GM19099 (cell line): Measurements from ENCODE around the gene GHRL.

Experiments used
- POLR2A ChIP-seq: IDR thresholded peaks from 3 replicates; pipeline ENCODE4 v1.6.1; 2011; ENCODE audit warnings: low read depth; ENCODE audit not compliant: insufficient read length; ENCODE audit errors: extremely low read depth

GHRL gene

DNA sequence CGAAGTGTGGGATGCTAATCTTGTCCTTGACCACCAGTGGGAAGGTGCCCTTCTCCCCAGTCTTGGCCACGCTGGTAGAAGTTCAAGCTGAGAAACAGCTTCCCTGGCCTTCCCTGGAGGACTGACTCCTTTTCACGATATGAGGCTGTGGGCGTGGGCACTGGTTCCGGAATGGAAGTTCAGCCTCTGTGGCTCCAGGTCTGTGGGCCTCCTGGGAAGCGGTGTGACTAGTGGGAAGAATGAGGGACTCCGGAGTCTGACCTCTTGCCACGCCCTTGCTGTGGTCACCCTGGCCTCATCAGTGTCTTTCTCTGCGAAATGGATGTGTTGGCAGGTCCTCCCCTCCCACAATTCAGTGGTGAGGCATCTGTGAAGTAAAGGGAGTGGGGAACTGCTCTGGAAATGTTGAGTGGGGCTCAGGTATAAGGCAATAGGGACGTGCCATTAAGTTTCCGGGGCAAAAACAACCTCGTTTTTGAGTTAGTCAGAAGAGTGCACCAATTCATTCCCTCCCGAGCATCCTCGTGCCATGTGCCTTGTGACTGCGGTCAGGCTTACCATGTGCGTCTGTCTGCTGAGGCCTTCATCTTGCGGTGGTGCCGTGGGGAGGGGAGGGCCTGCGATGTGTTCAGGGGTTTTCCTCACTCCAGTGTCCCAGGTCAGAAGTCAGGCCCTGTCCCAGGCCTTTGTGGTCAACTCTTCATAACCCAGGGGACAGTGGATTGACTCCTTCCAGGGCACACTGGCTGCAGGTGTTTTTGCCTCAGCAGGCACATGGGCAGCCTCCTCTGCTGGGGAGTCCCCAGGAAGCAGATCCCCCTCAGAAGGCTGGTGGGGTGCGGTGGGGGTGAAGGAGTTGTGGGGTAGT lies 40.0 kb upstream of the GHRL start:
- TF ChIP-seq POLR2A, result no peak

DNA sequence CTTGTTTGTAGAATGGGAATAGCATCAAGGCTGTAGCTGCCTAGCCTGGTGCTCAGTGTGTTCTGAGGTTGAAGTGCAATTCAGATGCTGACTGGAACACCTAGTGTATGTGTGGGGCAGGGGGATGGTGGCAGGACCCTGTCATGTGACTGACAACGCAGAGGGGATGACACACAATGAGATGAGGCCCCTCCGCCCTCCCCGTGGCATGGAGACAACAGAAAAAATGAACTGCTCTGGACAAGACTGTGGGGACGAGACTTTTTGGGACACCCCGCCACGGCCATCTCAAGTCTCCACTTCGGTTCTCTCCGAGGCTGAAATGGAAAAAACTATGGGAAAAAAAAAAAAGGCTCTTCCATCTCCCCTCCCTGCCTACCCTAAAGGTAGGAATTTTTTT lies 38.6 kb upstream of the GHRL start:
- TF ChIP-seq POLR2A, result no peak

DNA sequence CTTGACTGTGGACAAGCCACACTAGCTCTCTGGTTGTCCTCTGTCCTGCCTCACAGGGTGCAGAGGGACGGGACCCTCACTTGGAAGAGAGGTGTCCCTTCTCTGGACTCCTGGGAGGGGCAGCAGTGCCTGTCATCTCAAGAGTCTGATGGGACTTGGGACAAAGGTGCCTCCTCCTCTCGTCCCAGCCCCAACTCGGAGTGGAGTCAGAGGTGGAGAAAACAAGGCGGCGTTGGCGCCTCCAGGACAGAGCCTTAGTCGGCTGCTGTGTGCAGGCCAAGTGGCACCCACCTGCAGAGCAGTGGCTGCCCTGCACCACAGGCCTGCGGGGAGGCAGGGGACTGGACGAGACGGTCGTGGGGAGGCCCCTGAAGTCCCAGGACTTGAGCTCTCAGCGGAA lies 37.6 kb upstream of the GHRL start:
- no peak for TF ChIP-seq POLR2A

DNA sequence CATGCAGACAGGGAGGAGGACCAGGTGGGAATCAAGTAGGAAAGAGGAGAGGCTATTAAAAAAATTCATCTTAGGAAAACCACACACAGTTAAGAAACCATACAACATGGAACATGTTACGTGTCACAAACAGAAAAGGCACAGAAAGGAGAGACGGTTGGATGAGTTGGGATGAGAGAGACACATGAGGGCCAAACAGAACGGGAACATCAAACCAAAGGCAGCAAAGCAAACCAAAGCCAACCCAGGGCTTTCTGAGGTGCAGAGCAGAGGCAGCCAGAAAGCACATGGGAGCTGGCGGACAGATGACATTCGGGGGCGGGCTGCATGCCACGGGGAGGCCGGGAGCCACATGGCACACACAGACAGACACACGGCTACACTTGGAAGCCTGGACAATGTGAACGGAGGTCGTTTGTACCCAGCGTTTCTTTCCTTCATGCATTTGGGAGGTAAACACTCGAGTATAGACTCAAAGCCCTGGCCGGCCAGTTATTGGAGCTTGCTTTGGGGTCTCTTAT lies 36.8 kb upstream of the GHRL start:
- TF ChIP-seq POLR2A, result no peak

DNA sequence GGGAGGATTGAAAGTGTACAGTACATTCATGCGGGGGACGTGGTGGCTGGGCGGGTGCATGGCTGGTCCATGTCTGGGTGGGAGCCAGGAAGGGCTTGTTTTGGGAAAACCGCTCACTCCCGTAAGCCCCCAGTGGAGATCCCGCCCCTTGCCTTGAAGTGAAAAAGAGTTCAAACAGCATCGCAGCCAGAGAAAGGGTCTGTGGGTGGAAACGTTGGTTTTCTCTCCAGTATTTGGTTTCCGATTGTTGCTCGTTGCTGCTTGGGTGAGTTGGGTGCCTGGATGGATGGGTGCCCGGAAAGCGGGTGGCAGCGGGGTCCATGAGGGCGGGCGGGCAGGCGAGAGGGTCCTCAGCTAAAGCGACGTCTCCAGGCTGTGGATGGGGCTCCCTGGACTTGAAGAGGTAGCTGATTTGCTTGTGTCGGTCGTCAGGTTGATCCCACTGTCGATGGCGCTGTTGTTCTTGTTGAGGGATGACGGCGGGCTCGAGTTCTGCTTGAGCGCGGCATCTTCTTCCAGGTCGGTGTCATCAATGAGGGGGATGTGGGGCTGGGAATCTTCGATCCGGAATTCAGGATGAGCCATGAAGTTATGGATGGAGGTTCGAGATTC lies 35.8 kb upstream of the GHRL start:
- no peak for TF ChIP-seq POLR2A

DNA sequence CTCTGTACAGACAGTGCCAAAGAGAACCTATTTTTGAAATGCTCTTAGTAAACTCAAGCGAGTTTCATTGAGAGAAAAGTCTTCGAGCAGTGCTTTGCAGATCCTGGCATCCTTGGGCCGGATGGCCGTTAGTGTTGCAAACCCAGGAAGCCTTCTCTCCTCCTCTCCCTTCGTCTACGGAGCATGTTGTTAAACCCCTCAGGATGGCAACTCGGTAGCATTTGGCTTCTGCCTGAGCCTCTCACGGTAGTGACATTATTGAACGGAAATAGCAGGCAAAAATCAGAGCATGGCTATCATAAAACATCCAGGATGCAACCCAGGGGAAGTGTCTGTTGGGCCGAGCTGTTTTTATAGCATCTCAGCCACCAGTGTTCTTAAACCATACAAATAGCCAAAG lies 34.8 kb upstream of the GHRL start:
- TF ChIP-seq POLR2A, result no peak

DNA sequence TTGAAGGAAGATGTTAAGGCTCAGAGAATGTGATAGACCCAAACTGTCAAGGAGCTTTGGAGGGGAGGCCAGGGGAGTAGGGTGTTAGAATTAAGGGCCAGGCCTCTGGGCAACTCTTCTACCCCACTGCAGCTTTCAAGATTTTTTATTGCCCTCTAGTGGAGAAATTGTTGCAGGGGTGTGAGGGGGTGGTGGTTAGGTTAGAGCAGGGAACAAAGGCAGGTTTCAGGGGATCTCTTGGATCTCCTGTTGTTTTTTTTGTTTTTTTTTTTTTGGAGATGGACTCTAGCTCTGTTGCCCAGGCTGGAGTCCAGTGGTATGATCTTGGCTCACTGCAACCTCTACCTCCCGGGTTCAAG lies 29.6 kb upstream of the GHRL start:
- no peak for TF ChIP-seq POLR2A

DNA sequence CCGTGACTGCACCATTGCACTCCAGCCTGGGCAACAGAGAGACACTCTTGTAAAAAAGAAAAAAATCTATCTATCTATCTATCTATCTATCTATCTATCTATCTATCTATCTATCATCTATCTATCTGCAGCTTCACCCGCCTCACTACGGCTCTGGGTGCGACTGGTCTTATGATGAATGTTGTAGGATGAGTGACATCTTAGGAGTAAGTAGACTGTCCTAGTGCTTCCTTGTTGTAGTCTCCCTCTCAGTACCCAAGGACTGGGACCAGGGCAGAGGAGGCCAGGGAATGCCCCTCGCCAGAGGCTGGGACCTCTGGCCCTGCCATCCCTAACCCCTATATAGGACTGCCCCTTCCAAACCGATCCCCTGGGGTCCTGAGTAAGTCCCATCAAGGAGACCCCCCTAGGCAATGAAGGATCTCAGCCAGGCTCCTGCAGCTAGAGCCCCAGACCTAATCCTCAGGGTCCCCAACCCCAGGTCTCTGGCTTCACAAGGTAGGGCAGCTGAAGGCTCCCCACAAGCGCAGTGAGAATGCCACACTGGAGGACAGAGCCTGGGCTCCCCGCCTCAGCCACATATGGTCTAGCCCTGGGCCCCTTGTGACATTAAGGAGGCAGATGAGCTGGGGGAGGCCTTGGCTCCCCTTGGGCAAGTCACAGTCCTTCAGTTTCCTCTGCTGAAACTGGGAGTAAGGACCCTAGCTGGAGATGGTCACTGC lies 29.0 kb upstream of the GHRL start:
- TF ChIP-seq POLR2A, result no peak

DNA sequence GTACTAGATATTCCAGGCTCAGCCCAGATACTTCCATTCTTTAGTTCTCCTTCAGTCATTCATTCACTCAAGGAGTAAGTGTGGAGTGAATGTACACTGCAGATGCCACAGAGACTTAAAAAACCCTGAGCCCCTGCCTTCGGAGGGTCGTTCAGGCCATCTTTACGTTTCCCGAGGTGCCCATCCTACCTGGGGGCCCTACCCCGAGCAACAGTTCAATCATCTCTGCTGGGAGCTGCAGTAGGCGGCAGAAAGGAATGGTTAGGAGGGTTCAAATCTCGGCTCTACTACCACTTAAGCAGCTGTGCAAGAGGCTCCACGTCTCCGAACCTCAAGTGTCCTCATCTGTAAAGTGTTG lies 27.6 kb upstream of the GHRL start:
- TF ChIP-seq POLR2A, result no peak

DNA sequence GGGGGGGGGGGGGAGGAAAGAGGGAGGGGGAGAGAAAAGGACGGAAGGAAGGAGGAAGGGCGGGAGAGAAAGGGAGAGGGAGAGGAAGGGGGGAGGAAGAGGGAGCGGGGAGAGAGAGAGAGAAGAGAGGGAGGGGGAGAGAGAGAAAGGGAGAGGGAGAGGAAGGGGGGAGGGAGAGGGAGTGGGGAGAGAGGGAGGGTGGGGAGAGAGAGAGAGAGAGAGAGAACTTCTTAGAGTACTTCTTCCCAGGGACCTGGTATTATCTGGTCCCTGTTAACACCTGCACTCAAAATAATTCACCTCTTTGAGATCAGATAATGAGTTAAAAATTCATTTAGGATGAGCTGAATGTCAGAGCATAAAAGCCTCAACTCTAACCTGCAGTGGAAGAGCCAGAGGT lies 27.1 kb upstream of the GHRL start:
- TF ChIP-seq POLR2A, result no peak

DNA sequence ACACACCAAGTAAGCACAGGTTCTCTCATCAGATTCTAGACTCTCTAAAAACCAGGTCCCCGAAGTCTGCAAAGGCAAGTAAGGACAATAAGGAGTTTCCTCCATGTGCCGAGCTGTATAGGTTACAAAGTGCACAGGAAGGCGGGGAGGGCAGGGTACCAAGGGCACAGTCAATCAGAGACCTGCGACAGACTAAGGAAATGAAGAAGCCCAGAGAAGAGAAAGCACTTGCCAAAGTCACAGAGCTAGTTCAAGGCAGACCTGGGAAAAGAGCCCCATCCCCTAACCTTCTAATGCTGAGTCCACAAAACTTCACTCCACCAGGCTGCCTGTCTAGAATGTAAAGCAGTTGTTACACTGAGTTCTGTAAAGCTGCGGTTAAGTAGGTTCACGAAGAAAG lies 26.5 kb upstream of the GHRL start:
- TF ChIP-seq POLR2A, result no peak

DNA sequence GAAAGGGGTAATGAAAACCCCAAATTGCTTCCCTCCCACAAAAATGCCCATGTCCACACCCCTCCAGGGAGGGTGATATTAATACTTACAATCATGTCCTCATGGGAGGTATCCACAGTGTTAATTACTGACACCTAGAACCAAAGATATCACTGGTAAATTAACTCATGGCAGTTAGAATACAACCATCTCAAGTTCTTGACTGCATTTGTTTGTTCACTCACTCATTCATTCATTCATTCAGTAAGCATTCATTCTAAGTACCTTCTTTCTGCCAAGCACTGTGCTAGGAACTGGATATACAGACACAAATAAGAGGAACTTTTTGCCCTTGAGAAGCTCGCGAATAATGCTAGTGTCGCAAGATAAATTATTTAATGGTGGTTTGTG lies 25.2 kb upstream of the GHRL start:
- no peak for TF ChIP-seq POLR2A

DNA sequence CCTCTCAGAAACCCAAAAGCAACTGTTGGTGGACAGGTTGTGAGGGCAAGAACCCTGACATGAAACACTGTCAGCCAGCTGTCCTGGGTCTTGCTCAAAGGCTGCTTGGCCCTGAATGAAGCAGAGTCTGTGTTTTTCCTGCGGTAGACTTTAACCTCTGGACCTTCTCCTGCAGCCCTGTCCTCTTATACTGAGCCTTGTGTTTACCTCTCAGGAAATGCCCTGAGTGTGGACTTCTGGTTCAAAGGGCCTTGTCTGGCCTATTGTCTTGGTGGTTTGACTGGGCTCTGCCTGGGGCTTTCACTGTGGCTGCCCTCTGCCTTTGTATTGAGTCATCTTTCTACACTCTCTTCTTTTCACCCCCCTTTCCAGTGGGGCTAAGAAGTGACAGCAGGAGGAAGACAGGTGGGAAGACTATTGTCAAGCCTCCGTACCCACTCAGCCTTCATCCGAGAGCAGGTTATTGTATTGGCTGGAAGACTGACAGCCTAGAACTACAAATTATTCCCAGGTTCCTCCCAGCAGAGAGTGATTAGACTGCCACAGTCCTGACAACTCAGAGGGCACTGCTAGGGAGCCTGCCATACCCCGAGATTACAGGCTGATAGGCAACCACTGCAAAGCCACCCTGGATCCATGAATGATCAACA lies 24.7 kb upstream of the GHRL start:
- no peak for TF ChIP-seq POLR2A

DNA sequence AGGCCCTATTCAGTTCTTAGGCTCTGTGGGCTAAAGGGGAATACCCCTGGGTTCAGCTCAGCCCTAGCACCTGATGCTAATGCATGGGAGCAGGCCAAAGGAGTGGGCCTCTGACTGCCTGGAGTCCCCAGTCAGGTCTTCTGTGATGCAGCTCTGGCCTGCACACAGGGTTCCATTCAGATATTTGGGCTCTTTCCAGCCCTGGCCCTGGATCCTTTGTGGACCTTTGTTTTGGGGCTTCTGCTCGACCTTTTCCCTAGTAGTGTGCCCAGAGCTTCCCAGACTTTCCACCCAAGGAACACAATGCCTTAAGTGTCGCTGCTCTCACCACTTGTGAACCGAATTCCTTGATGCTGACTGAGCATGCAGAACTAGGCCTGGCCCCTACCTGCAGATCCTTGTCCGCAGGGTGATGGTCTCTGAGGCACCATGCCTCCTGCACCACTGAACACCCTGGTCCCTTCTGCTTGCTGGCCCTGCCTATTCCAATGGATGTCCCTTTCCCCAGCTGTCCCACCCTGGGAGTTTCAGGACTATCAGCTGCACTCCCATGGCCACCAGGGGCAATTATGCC lies 23.1 kb upstream of the GHRL start:
- TF ChIP-seq POLR2A, result no peak

DNA sequence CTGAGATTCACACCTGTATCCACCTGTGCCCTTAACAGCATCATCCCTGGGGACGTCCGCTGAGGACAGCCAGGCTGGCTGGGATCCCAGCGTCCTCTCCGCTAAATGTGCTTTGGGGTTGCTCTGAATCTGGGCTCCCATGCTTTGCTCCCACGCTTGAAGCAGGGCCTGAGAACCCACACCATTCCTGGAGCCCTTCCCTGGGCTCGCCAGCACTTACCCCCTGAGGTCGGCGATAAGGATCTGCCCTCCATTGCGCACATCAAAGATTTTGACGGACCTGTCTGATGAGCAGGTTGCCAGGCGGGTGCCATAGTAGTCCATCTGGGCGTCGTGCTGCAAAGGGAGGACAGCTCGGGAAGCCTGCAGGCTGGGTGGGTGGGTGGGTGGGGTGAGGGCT lies 22.4 kb upstream of the GHRL start:
- no peak for TF ChIP-seq POLR2A
